Nephron (organoid): ENCODE measurements around the gene PIP4K2A.

Experiments used
- H3K27ac Mint-ChIP-seq, 3 experiments: 2 replicates each; pipeline ENCODE4 v1.8.0; 2020; ENCODE audit warnings: mixed read lengths in 3 of 3, mild to moderate bottlenecking in 2 of 3, moderate library complexity in 1 of 3
- H3K27me3 Mint-ChIP-seq: 2 replicates; pipeline ENCODE4 v1.8.0; 2021; ENCODE audit warnings: low read depth, mild to moderate bottlenecking, moderate library complexity, mixed read lengths
- H3K36me3 Mint-ChIP-seq: 2 replicates; pipeline ENCODE4 v1.8.0; 2020; ENCODE audit warnings: low read depth, mixed read lengths
- H3K4me1 Mint-ChIP-seq: 2 replicates; pipeline ENCODE4 v1.8.0; 2020; ENCODE audit warnings: mixed read lengths
- H3K4me3 Mint-ChIP-seq, 3 experiments: 2 replicates each; pipeline ENCODE4 v1.8.0; 2020; ENCODE audit warnings: mild to moderate bottlenecking in 3 of 3, mixed read lengths in 3 of 3, moderate library complexity in 2 of 3
- H3K9me3 Mint-ChIP-seq: 2 replicates; pipeline ENCODE4 v1.8.0; 2020; ENCODE audit warnings: mixed read lengths
- TF ChIP-seq, protein P1 (sequence below), 3 experiments: fragments of 200-600 bp; sonication (generic); IDR thresholded peaks; one replicate each; pipeline ENCODE4 v1.5.0; 2021; ENCODE audit warnings: antibody characterized with exemption in 3 of 3; ENCODE audit not compliant: unreplicated experiment in 3 of 3

Gene PIP4K2A

GRCh38 chr10:22620929-22621328 lies 93.4 kb downstream of the PIP4K2A start:
- H3K27ac Mint-ChIP-seq = peak overlapping the region; percentile 48 to 71 (median 56)
- H3K36me3 Mint-ChIP-seq = no peaks in the 10 kb centered on the region
- no peaks in the 10 kb centered on the region for H3K27me3 Mint-ChIP-seq
- no peaks in the 10 kb centered on the region for H3K9me3 Mint-ChIP-seq
- no peak overlapping the region for H3K4me3 Mint-ChIP-seq
- TF ChIP-seq, protein P1, sequence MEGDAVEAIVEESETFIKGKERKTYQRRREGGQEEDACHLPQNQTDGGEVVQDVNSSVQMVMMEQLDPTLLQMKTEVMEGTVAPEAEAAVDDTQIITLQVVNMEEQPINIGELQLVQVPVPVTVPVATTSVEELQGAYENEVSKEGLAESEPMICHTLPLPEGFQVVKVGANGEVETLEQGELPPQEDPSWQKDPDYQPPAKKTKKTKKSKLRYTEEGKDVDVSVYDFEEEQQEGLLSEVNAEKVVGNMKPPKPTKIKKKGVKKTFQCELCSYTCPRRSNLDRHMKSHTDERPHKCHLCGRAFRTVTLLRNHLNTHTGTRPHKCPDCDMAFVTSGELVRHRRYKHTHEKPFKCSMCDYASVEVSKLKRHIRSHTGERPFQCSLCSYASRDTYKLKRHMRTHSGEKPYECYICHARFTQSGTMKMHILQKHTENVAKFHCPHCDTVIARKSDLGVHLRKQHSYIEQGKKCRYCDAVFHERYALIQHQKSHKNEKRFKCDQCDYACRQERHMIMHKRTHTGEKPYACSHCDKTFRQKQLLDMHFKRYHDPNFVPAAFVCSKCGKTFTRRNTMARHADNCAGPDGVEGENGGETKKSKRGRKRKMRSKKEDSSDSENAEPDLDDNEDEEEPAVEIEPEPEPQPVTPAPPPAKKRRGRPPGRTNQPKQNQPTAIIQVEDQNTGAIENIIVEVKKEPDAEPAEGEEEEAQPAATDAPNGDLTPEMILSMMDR (IDR thresholded peaks at IDR 0.05; ENCODE audit: unreplicated experiment in 3 of 3) = no peak
- H3K4me1 Mint-ChIP-seq = peaks cover 71% of the 10 kb centered on the region

DNA sequence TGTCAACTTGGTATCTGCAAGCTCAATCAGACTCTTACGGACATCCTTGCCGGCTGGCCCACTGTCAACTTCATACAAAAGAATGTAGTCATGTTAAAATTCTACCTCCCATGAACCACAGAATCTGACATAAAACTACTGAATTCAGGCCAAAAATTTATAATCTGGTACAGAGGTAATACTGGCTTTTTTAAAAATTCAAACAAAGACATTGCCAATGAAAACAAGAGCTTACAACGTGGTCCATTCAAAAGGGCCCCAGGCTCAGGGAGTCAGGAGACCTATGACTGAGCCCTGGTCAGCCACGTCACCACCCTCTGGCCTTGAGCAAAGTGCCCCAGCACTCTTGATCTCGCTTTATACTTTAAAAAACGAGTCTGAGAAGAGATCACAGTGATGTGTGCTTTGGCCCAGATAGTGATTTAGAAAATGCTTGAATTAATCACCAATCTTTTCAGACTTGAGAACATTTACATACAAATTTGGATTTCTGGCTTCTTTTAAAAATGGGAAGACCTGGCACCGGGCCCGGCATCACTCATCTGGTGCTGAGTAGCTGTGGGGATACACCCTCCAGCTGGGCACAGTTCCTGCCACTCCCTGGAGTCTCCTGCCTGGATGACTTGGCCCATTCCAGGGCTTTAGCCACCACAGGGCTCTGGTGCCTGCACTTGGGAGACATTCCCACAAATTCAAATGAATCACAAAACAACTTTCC lies 94.1 kb downstream of the PIP4K2A start:
- H3K9me3 Mint-ChIP-seq = no peaks in the 10 kb centered on the region

GRCh38 chr10:22619101-22619500 lies 95.3 kb downstream of the PIP4K2A start:
- H3K27me3 Mint-ChIP-seq = no peaks in the 10 kb centered on the region
- no peaks in the 10 kb centered on the region for H3K9me3 Mint-ChIP-seq
- H3K4me1 Mint-ChIP-seq = peaks cover 58% of the 10 kb centered on the region
- peak overlapping the region in 1 of 3 experiments; percentile 38 for H3K27ac Mint-ChIP-seq
- no peak overlapping the region for H3K4me3 Mint-ChIP-seq
- H3K36me3 Mint-ChIP-seq = no peaks in the 10 kb centered on the region
- TF ChIP-seq, protein P1 (IDR thresholded peaks at IDR 0.05; ENCODE audit: unreplicated experiment in 3 of 3) = no peak

More for the DNA sequence above, 94.1 kb downstream of the PIP4K2A start:
- Mint-ChIP-seq H3K4me3 (no peak overlapping the region), H3K4me1 (peaks cover 64% of the 10 kb centered on the region), H3K27ac (peak overlapping the region; percentile 48 to 71 (median 56)), H3K27me3 (no peaks in the 10 kb centered on the region), H3K36me3 (no peaks in the 10 kb centered on the region)
- TF ChIP-seq, protein P1 (IDR thresholded peaks at IDR 0.05; ENCODE audit: unreplicated experiment in 3 of 3) = no peak

DNA sequence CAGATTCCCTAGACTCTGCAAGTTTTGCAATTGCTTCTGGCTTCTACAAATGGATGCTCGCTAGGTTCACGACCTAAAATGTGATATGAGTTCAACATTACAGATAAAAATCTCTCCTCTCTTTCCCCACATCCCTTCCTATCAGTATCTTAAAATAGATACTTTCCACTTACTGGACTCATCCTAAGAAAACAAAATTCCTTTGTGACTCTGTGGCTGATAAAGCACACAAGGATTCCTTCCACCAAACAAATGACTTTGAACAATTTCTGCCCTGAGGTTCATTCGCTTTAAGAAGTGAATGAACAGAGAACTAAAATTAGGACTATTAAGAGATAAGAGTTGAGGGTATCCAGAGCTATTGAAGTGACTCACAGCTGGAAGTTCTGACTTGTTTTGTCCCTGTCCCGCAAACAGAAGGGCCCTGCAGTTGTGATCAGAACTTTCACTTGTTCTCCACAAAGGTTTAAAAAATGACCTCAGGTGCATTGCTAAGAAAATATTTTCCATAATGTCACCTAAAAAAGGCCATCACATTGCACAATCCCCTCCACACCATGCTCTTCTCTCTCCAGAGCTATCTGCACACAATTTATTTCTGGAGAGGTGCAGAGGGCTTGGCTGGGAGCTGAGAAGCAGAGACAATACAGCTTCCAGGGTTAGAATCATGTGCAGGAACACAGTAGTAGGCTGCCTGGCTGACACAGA lies 96.1 kb downstream of the PIP4K2A start:
- H3K27ac Mint-ChIP-seq = peak overlapping the region; percentile 17 to 54 (median 28)
- peaks cover 50% of the 10 kb centered on the region for H3K4me1 Mint-ChIP-seq
- no peaks in the 10 kb centered on the region for H3K9me3 Mint-ChIP-seq
- no peak overlapping the region for H3K4me3 Mint-ChIP-seq
- TF ChIP-seq, protein P1 (IDR thresholded peaks at IDR 0.05; ENCODE audit: unreplicated experiment in 3 of 3) = no peak
- H3K27me3 Mint-ChIP-seq = no peaks in the 10 kb centered on the region
- H3K36me3 Mint-ChIP-seq = no peaks in the 10 kb centered on the region

DNA sequence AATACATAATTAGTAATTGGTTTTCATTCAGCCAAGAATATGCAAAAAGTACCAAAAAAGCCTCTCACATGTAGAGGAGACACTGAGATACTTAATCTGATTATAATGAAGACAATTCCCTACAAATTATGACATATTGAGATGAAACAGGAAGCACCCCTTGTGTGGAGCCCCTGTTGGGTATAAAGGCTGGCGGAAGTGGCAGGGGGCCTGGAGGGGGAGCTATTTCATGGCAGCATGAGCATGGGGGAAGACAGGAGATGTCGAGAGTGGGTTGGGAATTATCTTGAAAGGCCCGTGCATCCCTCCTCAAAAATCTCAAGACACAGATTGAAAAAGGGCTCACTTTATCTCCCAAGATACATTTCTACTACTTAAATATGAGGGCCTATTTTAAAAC lies 96.9 kb downstream of the PIP4K2A start:
- H3K27me3 Mint-ChIP-seq = peaks cover 2% of the 10 kb centered on the region
- peaks cover 42% of the 10 kb centered on the region for H3K4me1 Mint-ChIP-seq
- peak overlapping the region; percentile 17 to 54 (median 28) for H3K27ac Mint-ChIP-seq
- no peaks in the 10 kb centered on the region for H3K9me3 Mint-ChIP-seq
- TF ChIP-seq, protein P1 (IDR thresholded peaks at IDR 0.05; ENCODE audit: unreplicated experiment in 3 of 3) = no peak
- no peak overlapping the region for H3K4me3 Mint-ChIP-seq
- peaks cover 2% of the 10 kb centered on the region for H3K36me3 Mint-ChIP-seq
